ENCODE data around the gene EIF5.

EIF5 gene

DNA sequence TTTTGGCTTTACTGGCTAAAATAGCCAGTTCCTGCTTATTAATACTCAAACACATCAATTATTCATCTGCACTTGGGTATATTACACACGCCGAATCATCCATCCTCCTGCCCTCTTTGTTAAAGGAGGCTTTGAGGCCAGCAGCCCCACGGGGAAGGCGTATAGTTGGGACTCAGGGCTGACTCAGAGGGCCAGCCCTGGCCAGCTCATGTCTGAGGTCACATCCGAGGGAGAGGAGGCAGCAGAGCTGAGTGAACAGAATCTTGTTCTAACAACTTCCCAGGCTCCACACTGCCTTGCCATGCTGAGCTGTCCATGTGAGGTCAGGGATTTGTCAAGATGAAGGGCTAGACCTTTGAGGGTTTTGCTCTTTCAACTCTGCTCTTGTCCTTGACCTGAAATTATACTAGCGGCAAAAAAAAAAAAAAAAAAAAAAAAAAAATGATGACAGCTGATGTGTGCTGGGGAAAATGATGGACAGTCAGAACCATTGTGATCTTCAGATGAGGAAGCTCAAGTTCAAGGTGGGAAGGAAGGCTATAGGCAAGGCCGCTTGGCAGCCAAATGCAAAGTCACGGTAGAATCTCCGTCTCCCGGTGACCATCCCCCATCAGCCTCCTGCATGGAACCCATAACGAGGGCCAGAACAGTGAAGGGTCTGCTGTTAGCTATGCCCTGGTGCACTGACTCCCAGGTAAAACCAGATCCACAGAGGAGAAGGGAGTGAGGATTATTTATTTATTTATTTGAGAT, 38.7 kb downstream of the EIF5 start:
- DNase-seq: no peak

DNA sequence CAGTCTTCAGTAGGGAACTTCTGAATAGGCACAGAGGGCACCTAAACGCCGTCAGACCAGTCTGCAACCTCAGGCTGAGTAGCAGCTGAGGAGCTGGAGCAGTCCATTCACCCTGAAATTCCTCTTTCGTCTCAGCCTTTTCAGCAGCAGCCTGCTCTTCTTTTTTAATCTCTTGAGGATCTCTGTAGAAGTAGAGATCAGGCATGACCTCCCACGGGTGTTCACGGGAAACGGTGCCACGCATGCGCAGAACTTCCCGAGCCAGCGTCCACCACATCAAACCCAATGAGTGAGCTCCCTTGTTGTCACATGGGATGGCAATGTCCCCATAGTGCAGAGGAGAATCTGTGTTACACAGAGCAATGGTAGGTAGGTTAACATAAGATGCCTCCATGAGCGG, 40.1 kb downstream of the EIF5 start:
- no peak for DNase-seq

DNA sequence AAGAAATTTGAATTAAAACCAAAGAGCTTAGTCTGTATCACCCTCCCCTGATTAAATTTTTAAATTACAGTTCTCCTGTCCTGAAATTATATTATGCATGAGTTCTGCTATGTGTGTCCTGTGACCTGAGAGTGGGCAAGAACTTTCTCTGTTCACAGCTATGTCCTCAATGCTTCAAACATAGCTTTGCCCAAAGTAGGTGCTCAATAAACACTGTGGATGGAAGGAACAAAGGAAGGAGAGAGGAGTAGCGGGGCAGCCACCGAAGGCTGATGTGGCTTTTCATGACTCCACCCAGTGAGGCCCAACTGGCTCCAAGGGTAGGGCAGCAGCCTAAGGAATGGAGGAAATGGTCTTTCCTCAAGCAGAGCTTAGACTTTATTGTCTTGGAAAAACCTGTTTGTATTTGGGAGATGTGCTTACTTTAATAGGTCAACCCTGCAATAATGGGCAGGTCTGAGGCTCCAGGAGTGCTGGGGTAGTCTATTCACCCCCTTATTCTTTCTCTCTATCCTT, 43.5 kb downstream of the EIF5 start:
- DNase-seq: no peak

DNA sequence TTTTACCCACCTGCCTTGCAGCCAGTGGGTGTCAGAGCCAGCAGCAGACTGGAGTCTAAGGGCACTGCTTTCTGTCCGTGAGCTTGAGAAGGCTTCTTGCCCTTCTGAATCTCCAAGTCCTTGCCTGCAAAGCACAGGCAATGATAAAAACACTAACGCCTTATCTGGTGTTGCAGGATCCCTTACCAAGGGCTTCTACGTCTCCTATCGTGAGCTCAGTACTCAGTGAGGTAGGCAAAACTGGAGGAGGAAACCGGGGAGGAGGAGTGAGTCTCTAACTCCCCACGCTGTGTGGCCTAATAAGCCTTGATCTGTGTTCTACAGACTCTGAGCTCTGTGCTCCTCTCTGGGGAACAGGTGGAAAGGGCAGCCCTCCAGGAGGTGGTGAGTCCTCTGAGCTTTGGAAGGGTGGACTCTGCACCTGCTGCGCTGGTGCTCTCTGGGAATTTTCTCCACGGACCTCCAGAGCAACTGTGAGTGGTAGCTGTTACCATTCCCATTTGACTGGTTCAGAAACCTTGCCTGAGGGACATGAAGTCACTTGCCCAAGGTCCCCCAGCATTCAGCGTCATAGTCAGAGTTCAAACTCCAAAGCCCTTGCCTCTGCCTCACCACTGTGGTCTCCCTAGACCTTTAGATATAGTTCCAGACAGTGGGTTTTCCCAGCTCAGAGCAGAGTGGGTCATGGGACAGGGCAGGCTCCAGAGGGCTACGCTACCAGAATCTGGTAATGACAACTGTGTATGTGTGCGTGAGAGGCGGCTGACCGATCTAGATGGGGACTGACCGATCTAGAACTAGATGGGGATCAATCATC, 44.2 kb downstream of the EIF5 start:
- no peak for DNase-seq

DNA sequence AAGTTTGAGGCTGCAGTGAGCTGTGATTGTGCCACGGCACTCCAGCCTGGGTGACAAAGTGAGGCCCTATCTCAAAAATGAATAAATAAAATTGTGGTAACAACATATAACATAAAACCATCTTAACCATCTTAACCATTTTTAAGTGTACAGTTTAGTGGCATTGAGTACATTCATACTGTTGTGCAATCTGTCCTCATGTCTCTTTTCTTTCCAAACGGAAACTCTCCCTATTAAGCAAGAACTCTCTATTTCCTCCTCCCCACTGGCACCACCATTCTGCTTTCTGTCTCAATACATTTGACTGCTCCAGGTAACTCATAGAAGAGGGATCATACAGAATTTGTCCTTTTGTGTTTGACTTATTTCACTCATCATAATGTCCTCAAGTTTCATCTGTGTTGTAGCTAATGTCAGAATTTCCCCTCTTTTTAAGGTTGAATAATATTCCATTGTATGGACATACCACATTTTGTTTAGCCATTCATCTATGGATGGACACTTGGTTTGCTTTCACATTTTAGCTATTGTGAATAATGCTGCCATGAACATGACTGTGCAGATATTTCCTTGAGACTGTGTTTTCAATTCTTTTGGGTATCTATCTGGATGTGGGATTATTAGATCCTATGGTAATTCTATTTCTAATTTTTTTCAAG, 46.8 kb downstream of the EIF5 start:
- DNase-seq: no peak

DNA sequence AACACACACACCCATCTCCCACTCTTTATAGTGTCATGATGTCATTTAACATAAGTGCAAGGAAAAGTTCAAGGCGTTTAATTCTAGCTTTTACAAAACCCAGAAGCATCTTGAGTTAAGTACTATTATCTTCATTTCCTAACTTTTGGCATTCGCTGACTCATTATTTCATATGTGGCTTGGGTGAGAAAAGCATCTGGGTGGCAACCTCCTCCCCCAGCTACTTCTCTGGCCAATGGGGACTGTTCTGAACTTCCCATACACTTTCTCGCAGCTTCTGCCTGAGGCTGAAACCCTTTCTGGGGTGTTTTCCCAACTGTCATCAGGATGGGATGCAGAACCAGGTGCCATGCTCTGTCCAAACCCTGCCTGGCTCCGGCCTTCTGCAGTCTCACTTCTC, 48.3 kb downstream of the EIF5 start:
- DNase-seq: no peak

DNA sequence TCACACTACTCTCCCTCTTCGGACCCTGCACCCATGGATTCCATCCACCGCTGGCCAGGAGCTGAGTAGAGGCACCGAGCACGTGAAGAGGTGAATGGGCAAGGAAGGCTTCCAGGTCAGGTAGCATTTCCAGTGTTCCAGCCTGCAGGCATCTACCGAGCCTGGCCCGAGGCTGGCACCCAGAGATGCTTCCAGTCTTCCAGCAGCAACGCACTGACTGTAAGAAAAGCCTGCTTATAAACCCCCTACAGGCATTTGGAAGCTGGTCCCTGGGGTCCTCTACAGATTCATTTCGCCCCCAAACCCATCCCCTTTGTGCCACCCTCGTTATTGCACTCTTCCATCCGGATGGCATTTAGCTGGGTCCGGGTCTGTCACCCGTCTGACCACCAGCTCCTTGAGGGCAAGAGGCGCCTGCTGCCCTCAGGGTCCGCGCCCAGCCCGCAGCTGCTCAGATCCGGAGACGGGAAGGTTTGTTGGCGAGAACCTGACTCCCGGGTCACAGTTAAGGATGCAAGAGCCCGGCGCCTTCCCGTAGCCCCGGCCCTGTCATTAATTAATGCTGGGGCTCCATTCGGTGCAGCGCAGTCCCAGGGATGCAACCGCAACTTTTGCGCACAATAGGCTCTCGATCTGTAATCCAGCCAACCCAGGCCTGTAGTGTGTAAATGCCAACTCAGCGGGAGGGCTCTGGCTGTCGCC, 50.6 kb downstream of the EIF5 start:
- DNase-seq: no peak

DNA sequence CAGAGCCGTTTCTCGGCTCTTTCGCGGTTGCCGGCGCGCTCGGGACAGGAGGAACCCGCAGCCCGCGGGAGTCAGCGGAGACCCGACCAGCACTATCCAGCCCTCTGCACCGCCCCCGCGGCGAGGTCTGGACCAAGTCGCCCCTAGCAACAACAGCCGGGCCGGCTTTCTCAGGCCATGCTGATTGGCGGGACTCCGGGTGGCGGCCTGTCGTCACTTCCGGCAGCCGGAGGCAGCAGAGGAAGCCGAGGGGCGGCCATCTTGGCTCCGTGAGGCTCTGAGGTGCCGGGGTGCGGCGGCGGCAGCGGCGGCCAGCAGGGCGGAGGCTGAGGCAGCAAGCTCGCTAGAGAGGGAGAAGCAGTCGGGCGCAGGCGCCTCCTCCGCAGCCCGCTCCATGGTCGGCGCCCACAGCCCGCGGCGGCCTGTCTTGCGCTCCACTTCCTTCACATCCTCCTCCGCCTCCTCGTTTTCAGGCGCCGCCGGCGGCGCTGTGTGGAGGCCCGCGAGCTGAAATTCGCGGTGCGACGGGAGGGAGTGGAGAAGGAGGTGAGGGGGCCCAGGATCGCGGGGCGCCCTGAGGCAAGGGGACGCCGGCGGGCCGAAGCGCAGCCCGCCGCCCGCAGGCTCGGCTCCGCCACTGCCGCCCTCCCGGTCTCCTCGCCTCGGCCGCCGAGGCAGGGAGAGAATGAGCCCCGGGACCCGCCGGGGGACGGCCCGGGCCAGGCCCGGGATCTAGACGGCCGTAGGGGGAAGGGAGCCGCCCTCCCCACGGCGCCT, 51.3 kb downstream of the EIF5 start, which contains the start of gene MARK3:
TSS of gene MARK3 (plus strand) at position 264 of the 777 bp plus-strand sequence. CDS start 615 bp downstream, outside the sequence.
- peak; percentile 96 for DNase-seq

DNA sequence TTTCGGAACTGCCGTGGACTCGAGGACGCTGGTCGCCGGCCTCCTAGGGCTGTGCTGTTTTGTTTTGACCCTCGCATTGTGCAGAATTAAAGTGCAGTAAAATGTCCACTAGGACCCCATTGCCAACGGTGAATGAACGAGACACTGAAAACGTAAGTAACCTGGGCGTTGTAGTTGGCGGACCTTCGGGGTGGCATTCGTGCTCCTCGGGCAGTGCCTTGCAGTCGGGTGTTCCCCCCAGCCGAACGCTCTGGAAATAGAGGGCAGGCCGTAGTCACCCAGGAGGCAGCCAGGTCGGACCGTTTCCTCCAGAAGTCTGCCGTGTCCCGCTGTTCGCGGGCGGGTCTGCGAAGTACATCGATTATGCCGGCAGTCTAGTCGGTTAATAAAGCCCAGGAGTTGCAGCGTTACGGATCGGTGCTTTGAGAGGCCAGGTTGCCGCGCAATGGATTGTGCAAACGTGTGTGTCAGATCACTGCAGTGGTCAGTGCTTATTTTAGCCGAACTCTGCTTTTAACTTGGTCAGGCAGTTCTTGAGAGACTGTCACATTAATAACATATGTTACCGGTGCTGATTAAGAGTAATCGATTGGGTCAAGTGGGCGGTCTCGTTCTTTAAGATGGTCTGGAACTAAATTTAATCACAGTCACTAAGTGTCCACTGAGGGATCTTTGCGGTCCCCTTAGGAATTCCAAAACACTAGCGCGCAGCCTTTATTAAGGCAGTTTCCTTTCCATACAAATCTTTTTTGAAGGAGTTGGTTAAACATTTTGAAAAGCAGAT, 52.1 kb downstream of the EIF5 start:
- DNase-seq: no peak

DNA sequence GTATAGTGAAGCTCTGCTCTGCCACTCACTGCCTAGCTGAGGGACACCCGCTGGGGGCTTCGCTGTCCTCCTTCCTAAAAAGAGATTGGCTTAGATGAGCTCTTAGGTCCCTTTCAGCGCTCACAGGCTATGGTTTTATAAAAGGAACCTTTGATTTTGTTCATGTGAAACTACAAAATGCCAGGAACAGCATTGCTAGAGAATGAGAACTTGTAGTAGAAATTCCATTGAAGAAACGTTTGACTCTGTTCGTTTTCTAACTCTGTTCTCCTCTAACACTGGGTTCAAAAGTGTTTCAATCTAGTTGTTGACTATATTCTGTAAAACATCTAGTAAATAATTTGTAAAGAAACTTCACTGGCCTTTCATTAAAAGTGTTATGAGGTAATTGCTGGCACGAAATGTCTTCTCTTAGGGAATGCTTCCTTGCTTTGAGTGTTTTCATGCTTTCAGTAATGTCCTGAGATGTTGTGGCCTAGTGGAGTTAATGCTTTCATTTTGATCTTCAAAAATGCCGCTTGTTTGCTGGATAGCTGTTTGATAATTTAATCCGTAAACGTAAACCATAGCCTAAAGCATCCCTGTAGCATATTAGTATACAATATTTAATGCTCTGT, 52.8 kb downstream of the EIF5 start:
- no peak for DNase-seq

DNA sequence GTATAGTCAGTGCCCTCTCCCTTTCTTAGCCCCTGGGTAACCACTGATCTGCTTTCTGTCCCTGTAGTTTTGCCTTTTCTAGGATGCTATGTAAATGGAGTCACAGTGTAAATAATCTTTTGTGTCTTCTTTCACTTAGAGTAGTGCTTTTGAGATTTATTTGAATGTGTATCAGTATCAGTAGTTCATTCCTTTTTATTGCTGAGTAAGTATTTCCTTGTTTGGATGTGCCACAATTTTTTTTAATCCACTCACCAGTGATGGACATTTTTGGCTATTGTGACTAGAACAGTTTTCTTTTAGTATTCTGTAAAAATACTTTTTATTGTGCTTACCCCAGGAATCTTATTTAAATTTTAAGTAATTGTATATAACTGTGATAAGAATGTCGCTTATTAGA, 54.6 kb downstream of the EIF5 start:
- DNase-seq: no peak

DNA sequence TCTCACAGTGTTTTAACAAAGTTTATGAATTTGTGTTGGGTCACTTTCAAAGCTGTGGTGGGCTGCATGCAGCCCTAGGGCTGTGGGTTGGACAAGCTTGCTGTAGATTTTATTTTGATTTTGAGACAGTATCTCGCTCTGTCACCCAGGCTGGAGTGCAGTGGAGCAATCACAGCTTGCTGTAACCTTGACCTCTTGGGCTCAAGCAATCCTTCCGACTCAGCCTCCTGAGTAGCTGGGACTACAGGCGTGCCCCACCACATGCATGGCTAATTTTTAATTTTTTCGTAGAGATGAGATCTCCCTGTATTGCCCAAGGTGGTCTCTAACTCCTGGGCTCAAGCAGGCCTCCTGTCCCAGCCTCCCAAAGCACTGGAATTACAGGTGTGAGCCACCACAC, 56.6 kb downstream of the EIF5 start:
- DNase-seq: no peak

DNA sequence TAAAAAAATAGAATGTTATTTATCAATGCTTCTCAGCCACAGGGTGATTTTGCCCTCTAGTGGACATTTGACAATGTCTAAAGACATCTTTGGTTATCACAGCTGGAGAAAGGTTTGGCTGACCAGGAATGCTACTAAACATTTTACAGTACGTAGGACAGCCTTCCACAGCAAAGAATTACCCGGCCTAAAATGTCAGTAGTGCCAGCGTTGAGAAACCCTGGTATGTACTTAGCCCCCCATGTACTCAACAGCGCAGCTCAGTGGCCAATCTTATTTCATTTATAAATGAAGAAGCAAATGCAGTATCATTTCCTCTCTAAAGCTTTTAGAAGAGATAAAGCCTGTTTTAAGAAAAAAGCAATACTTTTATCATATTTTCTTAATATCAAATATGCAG, 57.0 kb downstream of the EIF5 start:
- DNase-seq: no peak

DNA sequence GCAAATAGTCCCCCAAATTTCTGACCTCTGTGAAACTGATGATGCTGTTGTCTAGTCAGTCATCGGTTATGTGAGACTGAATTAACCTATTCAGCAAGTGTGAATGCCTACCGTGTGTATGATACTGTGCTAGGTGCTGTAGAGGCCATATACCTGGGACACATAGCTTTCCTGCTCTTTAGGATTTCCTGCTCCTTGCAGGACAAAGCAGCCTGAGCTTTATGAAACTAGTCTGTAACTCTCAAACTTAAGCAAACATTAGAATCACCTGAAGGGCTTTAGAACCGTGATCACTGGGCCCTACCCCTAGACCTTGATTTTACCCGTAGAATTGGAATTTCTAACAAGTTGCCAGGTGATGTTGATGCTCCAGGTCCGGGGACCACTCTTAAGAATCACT, 58.1 kb downstream of the EIF5 start:
- no peak for DNase-seq

DNA sequence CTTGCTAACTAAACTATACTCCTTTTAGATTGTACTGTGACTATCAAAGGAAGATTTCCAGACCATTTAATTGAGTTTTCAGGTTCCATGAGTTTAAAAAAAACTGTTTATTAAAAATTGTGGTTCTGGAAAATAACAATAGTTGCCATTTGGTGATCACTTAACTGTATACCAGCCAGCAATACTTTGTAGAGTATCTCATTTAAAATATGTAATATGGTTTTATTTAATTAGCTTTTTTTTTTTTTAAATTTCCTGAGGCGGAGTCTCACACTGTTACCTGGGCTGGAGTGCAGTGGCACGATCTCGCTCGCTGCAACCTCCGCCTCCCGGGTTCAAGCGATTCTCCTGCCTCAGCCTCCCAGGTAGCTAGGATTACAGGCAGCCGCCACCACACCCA, 58.5 kb downstream of the EIF5 start:
- no peak for DNase-seq

DNA sequence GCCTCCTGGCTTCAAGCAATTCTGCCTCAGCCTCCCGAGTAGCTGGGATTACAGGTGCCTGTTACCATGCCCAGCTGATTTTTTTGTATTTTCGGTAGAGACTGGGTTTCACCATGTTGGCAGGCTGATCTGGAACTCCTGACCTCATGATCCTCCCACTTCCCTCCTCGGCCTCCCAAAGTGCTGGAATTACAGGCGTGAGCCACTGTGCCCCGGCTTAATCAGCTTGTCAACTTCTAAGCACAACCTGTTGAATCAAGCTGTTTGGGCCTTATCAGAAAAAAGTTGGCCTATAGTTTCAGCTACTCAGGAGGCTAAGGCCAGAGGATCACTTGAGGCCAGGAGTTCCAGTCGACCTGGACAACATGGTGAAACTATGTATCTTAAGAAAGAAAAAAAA, 59.0 kb downstream of the EIF5 start:
- DNase-seq: no peak

DNA sequence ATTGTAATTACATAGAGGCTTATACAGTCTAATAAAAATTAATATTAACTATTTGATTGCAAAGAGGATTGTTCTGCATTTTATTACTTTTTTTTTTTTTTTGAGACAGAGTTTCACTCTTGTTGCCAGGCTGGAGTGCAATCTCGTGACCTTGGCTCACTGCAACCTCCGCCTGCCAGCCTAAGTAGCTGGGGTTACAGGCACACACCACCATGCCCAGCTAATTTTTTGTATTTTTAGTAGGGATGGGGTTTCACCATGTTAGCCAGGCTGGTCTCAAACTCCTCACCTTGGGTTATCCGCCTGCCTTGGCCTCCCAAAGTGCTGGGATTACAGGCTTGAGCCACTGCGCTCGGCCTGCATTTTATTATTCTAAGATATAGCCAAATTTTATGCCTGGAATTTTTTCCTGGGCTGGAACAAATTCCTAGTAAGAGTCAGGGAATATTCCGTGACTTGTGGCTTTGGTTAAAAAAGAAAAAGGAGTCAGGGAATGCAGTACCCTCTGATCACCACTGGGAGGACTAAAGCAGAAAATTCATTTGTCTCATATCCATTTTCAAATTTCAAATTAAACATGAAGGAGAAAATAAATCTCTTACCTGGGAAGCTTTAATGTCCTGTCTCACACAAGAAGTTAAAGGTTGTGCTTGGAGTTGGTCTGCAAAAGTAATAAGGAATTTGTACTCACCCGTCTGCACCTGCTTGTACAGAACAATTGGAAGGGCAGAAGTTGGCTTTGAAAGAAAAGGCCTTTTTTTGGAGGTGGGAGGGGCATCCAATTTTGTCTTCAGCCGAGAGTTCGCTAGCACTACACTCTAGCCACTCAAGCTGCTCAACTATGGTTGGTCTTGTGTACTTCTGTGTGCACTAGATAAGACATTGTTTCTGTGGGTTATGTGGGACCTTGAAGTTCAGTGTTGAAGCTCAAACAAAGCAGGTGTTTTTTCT, 59.9 kb downstream of the EIF5 start:
- no peak for DNase-seq
